Measurements from ENCODE around the gene JADE1. TPM values are rescaled to one million over a fixed set of nuclear protein-coding genes. Genes with fewer than 3 reads are reported as not detected.

JADE1 gene
- total and polyA plus RNA-seq, 9 of the 15 experiments (the other 6 are each of a cell fraction or from before 2014, with no cell fraction given): 8.3 to 37.9 (median 24.4) TPM

DNA sequence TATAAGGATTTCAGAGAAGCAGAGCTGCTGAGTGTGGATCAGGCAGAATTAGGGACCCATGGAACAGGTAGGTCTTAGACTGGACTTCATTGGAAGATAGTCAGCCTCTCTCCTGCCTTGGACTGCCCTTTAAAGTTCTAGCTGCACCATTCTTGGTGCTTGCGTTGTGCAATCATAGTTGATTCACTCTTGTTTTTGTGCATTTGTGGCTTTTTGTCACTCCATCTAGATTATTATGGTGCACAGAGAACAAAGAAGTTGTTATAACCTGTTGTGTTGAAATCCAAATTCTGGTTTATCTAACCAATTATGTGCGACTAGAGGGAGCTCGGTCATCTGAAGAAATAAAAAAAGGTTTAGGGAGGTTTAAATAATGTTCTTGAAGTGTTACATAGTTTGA lies 59.3 kb downstream of the JADE1 start:
- Histone ChIP-seq H3K27me3 (ENCODE audit: control insufficient read depth in 2 of 2, insufficient read depth in 2 of 2, low read length in 2 of 2) (no peaks in the 10 kb centered on the region), H3K4me2 (ENCODE audit: insufficient read depth, low read length) (no peak overlapping the region), H3K4me3 (no peak overlapping the region), H3K79me2 (ENCODE audit: control insufficient read depth, insufficient read depth, low read length) (peaks cover 5% of the 10 kb centered on the region; the same call in 1 of the 3 replicates), H3K9me1 (ENCODE audit: control insufficient read depth, insufficient read depth, low read length) (no peaks in the 10 kb centered on the region), H3K9me3 (replicated peaks; ENCODE audit: control insufficient read depth, insufficient read depth, low read depth, low read length) (no peaks in the 10 kb centered on the region), H4K20me1 (replicated peaks; ENCODE audit: control insufficient read depth, insufficient read depth, low read length) (no peaks in the 10 kb centered on the region), H3K36me3 (ENCODE audit: control insufficient read depth, insufficient read depth, low read length) (peaks cover 98% of the 10 kb centered on the region), H3K9ac (ENCODE audit: insufficient read depth in 1 of 2, low read depth in 2 of 2, low read length in 2 of 2) (no peak overlapping the region), H3K4me1 (replicated peaks in 1 of 2; ENCODE audit: control insufficient read depth in 2 of 2, insufficient read depth in 2 of 2, low read length in 2 of 2) (no peaks in the 10 kb centered on the region), H2AFZ (ENCODE audit: low read depth, low read length) (no peak overlapping the region), H3K27ac (ENCODE audit: extremely low read depth, low read depth, low read length) (no peak overlapping the region)
- in situ Hi-C loops (cut with MboI): loop anchor here (5.0 to 25.0 kb wide), 2 partner anchors 296 to 681 kb away; no protein-coding TSS in a partner anchor
- ChIA-PET CTCF (ENCODE audit: low intra/inter-chr PET ratio) (no interaction called here), POLR2A (no interaction called here)
- ATAC-seq: no peak
- intact Hi-C loops (cut with micrococcal nuclease): loop anchor here (10.0 kb wide), 2 partner anchors 444 to 484 kb away; no protein-coding TSS in a partner anchor
- no TSS peak for BruUV-seq (replicated peaks)
- WGBS (ENCODE audit: insufficient coverage, low coverage, missing lambda C conversion rate): 86% methylated on average over 3 of the region's 3 CpGs
- TF ChIP-seq MCM3 (IDR thresholded peaks at IDR 0.05) (no peak), MAZ (CRISPR knock-in tag; conservative IDR thresholded peaks at IDR 0.05 in 1 of 2, IDR thresholded peaks at IDR 0.05 in 1 of 2) (no peak), SOX6 (IDR thresholded peaks at IDR 0.05) (no peak), RBM25 (IDR thresholded peaks at IDR 0.05; ENCODE audit: low read depth, low read length, severe bottlenecking) (no peak), CEBPB (tag; IDR thresholded peaks at IDR 0.05) (peak; percentile 16; the same call in 1 of the 2 replicates)
- TF ChIP-seq, protein P1, sequence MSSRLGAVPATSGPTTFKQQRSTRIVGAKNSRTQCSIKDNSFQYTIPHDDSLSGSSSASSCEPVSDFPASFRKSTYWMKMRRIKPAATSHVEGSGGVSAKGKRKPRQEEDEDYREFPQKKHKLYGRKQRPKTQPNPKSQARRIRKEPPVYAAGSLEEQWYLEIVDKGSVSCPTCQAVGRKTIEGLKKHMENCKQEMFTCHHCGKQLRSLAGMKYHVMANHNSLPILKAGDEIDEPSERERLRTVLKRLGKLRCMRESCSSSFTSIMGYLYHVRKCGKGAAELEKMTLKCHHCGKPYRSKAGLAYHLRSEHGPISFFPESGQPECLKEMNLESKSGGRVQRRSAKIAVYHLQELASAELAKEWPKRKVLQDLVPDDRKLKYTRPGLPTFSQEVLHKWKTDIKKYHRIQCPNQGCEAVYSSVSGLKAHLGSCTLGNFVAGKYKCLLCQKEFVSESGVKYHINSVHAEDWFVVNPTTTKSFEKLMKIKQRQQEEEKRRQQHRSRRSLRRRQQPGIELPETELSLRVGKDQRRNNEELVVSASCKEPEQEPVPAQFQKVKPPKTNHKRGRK (tag; IDR thresholded peaks at IDR 0.05): no peak
- no peak for FAIRE-seq
- no peak for DNase-seq (ENCODE audit: extremely low read depth in 1 of 4, low spot score in 3 of 4)

All from K562 (cell line).